Transverse colon (tissue), 4 donors: Measurements from ENCODE around the gene NDEL1. TPM values are rescaled to one million over a fixed set of nuclear protein-coding genes. Genes with fewer than 3 reads are reported as not detected.

Source experiments
- DNase-seq: peaks from one replicate; pipeline ENCODE4 v3.0.0-alpha.2; 2019
- H3K27ac ChIP-seq, 4 donors: fragments of 200-600 bp; sonication (generic); 2 replicates each; pipeline ENCODE4 v1.5.1; 2016 to 2018; ENCODE audit warnings: inconsistent platforms in 4 of 4
- H3K27me3 ChIP-seq: fragments of 200-600 bp; sonication (generic); 2 replicates; pipeline ENCODE4 v1.5.1; 2017; ENCODE audit warnings: inconsistent platforms
- H3K36me3 ChIP-seq, 4 donors: fragments of 200-600 bp; sonication (generic); 2 replicates each; pipeline ENCODE4 v1.5.1; 2017 to 2019; ENCODE audit warnings: inconsistent platforms in 4 of 4
- H3K4me1 ChIP-seq, 4 donors: fragments of 200-600 bp; sonication (generic); 2 replicates each; pipeline ENCODE4 v1.5.1; 2017 to 2020; ENCODE audit warnings: inconsistent platforms in 4 of 4
- H3K4me3 ChIP-seq, 4 donors: fragments of 200-600 bp; sonication (generic); 1 replicate in 1 of 4; 2 replicates in 3 of 4; pipeline versions ENCODE4 v1.5.1 to v1.6.1; 2017 to 2019; ENCODE audit warnings: inconsistent platforms in 4 of 4
- H3K9me3 ChIP-seq, 2 donors: fragments of 200-600 bp; sonication (generic); 2 replicates each; pipeline ENCODE4 v1.5.1; 2017 to 2019; ENCODE audit warnings: inconsistent platforms in 2 of 2
- CTCF ChIP-seq, 5 experiments: fragments of 200-600 bp in 3 of 5; fragments of 450-650 bp in 2 of 5; sonication (generic) in 3 of 5; IDR thresholded peaks; 1 replicate in 2 of 5; 2 replicates in 3 of 5; pipeline ENCODE4 v1.5.1; 2016 to 2017; ENCODE audit warnings: antibody characterized with exemption in 5 of 5, inconsistent platforms in 3 of 5, mild to moderate bottlenecking in 2 of 5, moderate library complexity in 1 of 5
- EP300 ChIP-seq: sonication (generic); formaldehyde crosslinking; IDR thresholded peaks from one replicate; pipeline ENCODE4 v1.6.1; 2017; ENCODE audit warnings: antibody characterized with exemption, low read depth
- POLR2A ChIP-seq: fragments of 450-650 bp; IDR thresholded peaks from one replicate; pipeline ENCODE4 v1.6.1; 2016; ENCODE audit warnings: antibody characterized with exemption, mild to moderate bottlenecking, moderate library complexity
- POLR2AphosphoS5 ChIP-seq, 3 donors: sonication (generic); formaldehyde crosslinking; IDR thresholded peaks; one replicate each; pipeline ENCODE4 v1.6.1; 2016; ENCODE audit warnings: antibody characterized with exemption in 3 of 3
- WGBS, 2 donors: methylation state at CpG; one replicate each; pipeline ENCODE4 v1.1.5; 2018; ENCODE audit warnings: low coverage in 1 of 2; 5-methylcytosine and 5-hydroxymethylcytosine counted together
- in situ Hi-C, 4 donors: fragments of 200-750 bp; cut with MboI; loops; one replicate each; pipeline versions ENCODE4 v1.15.0 to v1.15.1; 2017; ENCODE audit warnings: low sequenced_read_pairs in 3 of 4, low pct_ligation_motif_present in 1 of 4, low pct_unique_long_range_greater_than_20kb in 1 of 4
- intact Hi-C: fragments of 100-400 bp; cut with DNase I; formaldehyde crosslinking; loops from one replicate; pipeline ENCODE4 v1.15.1; 2023; ENCODE audit warnings: low total_unique reads
- total RNA-seq, 4 donors: library from RNA; depleted of rRNA; stranded (reverse); fragments of >200 nt; gene quantifications; one replicate each; pipeline ENCODE4 v1.1.0, GENCODE V29; 2016

The NDEL1 gene
- total RNA-seq, 4 donors from 2014 or later: 28.3 to 82.4 (median 77.2) TPM

- in situ Hi-C loops: loop anchor here in 3 of 4 donors (10.0 to 25.0 kb wide), 2 partner anchors 319 to 327 kb away; partner anchors contain the start of gene CCDC42 (in 3 of the 3)
- WGBS, 2 donors: 81 to 82% methylated on average over 4 of the region's 4 CpGs
Measured at GRCh38 chr17:8417806-8418205, 17.9 kb upstream of the NDEL1 start.

GRCh38 chr17:8418471-8418870 lies 17.2 kb upstream of the NDEL1 start:
- intact Hi-C loops: no loop called here
- no peak overlapping the region for H3K27ac ChIP-seq
- H3K4me1 ChIP-seq: peaks cover 5 to 18% (median 8%) of the 10 kb centered on the region in 4 donors
- H3K4me3 ChIP-seq: no peak overlapping the region
- no peak for TF ChIP-seq POLR2A
- no peak for TF ChIP-seq CTCF (IDR thresholded peaks at IDR 0.05)
- no peak for TF ChIP-seq POLR2AphosphoS5 (IDR thresholded peaks at IDR 0.05)
- no peak for TF ChIP-seq EP300
- in situ Hi-C loops: loop anchor here in 3 of 4 donors (10.0 to 25.0 kb wide), 2 partner anchors 319 to 326 kb away; partner anchors contain the start of gene CCDC42 (in 3 of the 3)
- no peaks in the 10 kb centered on the region for H3K9me3 ChIP-seq
- DNase-seq: no peak
- 36 to 59% methylated on average over 1 of the region's 1 CpG for WGBS, 2 donors
- no peaks in the 10 kb centered on the region for H3K36me3 ChIP-seq
- peaks cover 14% of the 10 kb centered on the region for H3K27me3 ChIP-seq

More at GRCh38 chr17:8417806-8418205, 17.9 kb upstream of the NDEL1 start:
- Histone ChIP-seq H3K9me3 (no peaks in the 10 kb centered on the region), H3K27me3 (peaks cover 14% of the 10 kb centered on the region), H3K4me3 (no peak overlapping the region), H3K4me1 (peaks cover 5 to 18% (median 8%) of the 10 kb centered on the region in 4 donors), H3K27ac (no peak overlapping the region), H3K36me3 (no peaks in the 10 kb centered on the region)
- intact Hi-C loops: no loop called here
- TF ChIP-seq EP300: no peak
- TF ChIP-seq POLR2A: no peak
- TF ChIP-seq POLR2AphosphoS5 (IDR thresholded peaks at IDR 0.05): no peak
- no peak for TF ChIP-seq CTCF (IDR thresholded peaks at IDR 0.05)
- DNase-seq: no peak

GRCh38 chr17:8419305-8419704 lies 16.4 kb upstream of the NDEL1 start:
- no peak overlapping the region for H3K27ac ChIP-seq
- in situ Hi-C loops: loop anchor here in 3 of 4 donors (10.0 to 25.0 kb wide), 2 partner anchors 318 to 325 kb away; partner anchors contain the start of gene CCDC42 (in 3 of the 3)
- peaks cover 5 to 18% (median 8%) of the 10 kb centered on the region in 4 donors for H3K4me1 ChIP-seq
- no peaks in the 10 kb centered on the region for H3K36me3 ChIP-seq
- intact Hi-C loops: no loop called here
- TF ChIP-seq POLR2A (no peak), EP300 (no peak), CTCF (IDR thresholded peaks at IDR 0.05) (no peak)
- WGBS, 2 donors: 36 to 46% methylated on average over 1 of the region's 1 CpG
- no peak for DNase-seq
- peaks cover 14% of the 10 kb centered on the region for H3K27me3 ChIP-seq
- H3K4me3 ChIP-seq: no peak overlapping the region
- no peaks in the 10 kb centered on the region for H3K9me3 ChIP-seq

GRCh38 chr17:8420041-8420934 lies 15.4 kb upstream of the NDEL1 start:
- Histone ChIP-seq H3K27me3 (peaks cover 13% of the 10 kb centered on the region), H3K9me3 (no peaks in the 10 kb centered on the region), H3K4me3 (no peak overlapping the region), H3K27ac (peak overlapping the region; percentile 26 to 56 (median 48)), H3K4me1 (peaks cover 5 to 18% (median 8%) of the 10 kb centered on the region in 4 donors), H3K36me3 (no peaks in the 10 kb centered on the region)
- in situ Hi-C loops: loop anchor here in 1 of 4 donors (25.0 kb wide), 1 partner anchor 317 kb away; the partner anchor contains the start of gene CCDC42
- intact Hi-C loops: no loop called here
- TF ChIP-seq EP300 (no peak), POLR2AphosphoS5 (IDR thresholded peaks at IDR 0.05) (peak in 2 of 3 donors; percentile 58 to 67)
- WGBS, 2 donors: 20 to 29% methylated on average over 5 of the region's 5 CpGs
- DNase-seq: peak; percentile 71
